Skeletal muscle tissue (tissue), 4 donors: ENCODE measurements around the gene HNF1B. TPM values are rescaled to one million over a fixed set of nuclear protein-coding genes. Genes with fewer than 3 reads are reported as not detected.
"Not testable (repeated sequence)": the region's sequence is repeated elsewhere in the genome, so short reads cannot be mapped to it uniquely, and the experiment has no call there.

Experiments used
- H3K27ac ChIP-seq: one replicate; pipeline ENCODE4 v1.7.0; 2013; ENCODE audit warnings: mild to moderate bottlenecking, low read depth, low read length, inconsistent platforms
- H3K27me3 ChIP-seq, 3 donors: one replicate each; pipeline ENCODE4 v1.7.0; 2013; ENCODE audit warnings: low read length in 3 of 3; ENCODE audit not compliant: control insufficient read depth in 3 of 3, insufficient read depth in 3 of 3
- H3K36me3 ChIP-seq, 3 donors: one replicate each; pipeline ENCODE4 v1.7.0; 2013; ENCODE audit warnings: low read length in 3 of 3; ENCODE audit not compliant: control insufficient read depth in 3 of 3, insufficient read depth in 3 of 3
- H3K4me1 ChIP-seq, 3 donors: one replicate each; pipeline ENCODE4 v1.7.0; 2013; ENCODE audit warnings: low read length in 3 of 3, mild to moderate bottlenecking in 3 of 3; ENCODE audit not compliant: control insufficient read depth in 3 of 3, insufficient read depth in 3 of 3
- H3K4me3 ChIP-seq, 3 donors: one replicate each; pipeline ENCODE4 v1.7.0; 2013; ENCODE audit warnings: low read length in 3 of 3
- H3K9ac ChIP-seq, 3 donors: one replicate each; pipeline ENCODE4 v1.7.0; 2013; ENCODE audit warnings: low read length in 3 of 3, mild to moderate bottlenecking in 3 of 3, moderate library complexity in 2 of 3, low read depth in 1 of 3
- H3K9me3 ChIP-seq, 3 donors: one replicate each; pipeline ENCODE4 v1.7.0; 2013; ENCODE audit warnings: low read length in 3 of 3; ENCODE audit not compliant: control insufficient read depth in 3 of 3
- total RNA-seq: library from RNA; depleted of rRNA; stranded (reverse); fragments of >200 nt; gene quantifications from one replicate; pipeline ENCODE4 v1.2.3, GENCODE V29; 2014
- donor health status: Osteomylitis.

The HNF1B gene
- not detected for total RNA-seq

- Histone ChIP-seq H3K9me3 (no peaks in the 10 kb centered on the region), H3K27me3 (peaks cover 77 to 83% (median 78%) of the 10 kb centered on the region in 3 donors), H3K36me3 (no peaks in the 10 kb centered on the region), H3K9ac (no peak within 1 kb of the TSS), H3K27ac (no peak within 1 kb of the TSS), H3K4me3 (peak within 1 kb of the TSS in 1 of 3 donors; percentile 27), H3K4me1 (peaks cover 18 to 24% (median 23%) of the 10 kb centered on the region in 3 donors)
These were observed at the start of gene HNF1B for GRCh38 chr17:37744961-37745800. TSS of gene HNF1B (minus strand) at chr17:37745059. CDS start at chr17:37744884, 175 bp downstream.

- no peak overlapping the region for H3K9ac ChIP-seq
- H3K36me3 ChIP-seq = no peaks in the 10 kb centered on the region
- H3K27ac ChIP-seq = no peak overlapping the region
- H3K9me3 ChIP-seq = no peaks in the 10 kb centered on the region
- no peaks in the 10 kb centered on the region for H3K4me1 ChIP-seq
- H3K4me3 ChIP-seq = no peak overlapping the region
- H3K27me3 ChIP-seq = peaks cover 29 to 37% (median 37%) of the 10 kb centered on the region in 3 donors
These were observed 47.9 kb upstream of the HNF1B start for GRCh38 chr17:37792787-37793186.

- Histone ChIP-seq H3K9me3 (no peaks in the 10 kb centered on the region), H3K27me3 (peaks cover 30 to 40% (median 34%) of the 10 kb centered on the region in 3 donors), H3K4me3 (no peak overlapping the region), H3K36me3 (no peaks in the 10 kb centered on the region), H3K9ac (no peak overlapping the region), H3K27ac (no peak overlapping the region), H3K4me1 (no peaks in the 10 kb centered on the region)
These were observed 46.9 kb upstream of the HNF1B start for GRCh38 chr17:37791447-37792399.

- Histone ChIP-seq H3K9ac (no peak overlapping the region), H3K36me3 (no peaks in the 10 kb centered on the region), H3K27ac (no peak overlapping the region), H3K4me3 (no peak overlapping the region), H3K27me3 (peaks cover 27 to 39% (median 32%) of the 10 kb centered on the region in 3 donors), H3K9me3 (no peaks in the 10 kb centered on the region), H3K4me1 (no peaks in the 10 kb centered on the region)
These were observed 45.1 kb upstream of the HNF1B start for GRCh38 chr17:37789771-37790541.

- no peaks in the 10 kb centered on the region for H3K4me1 ChIP-seq
- H3K4me3 ChIP-seq = no peak overlapping the region
- H3K9ac ChIP-seq = no peak overlapping the region
- H3K36me3 ChIP-seq = no peaks in the 10 kb centered on the region
- no peaks in the 10 kb centered on the region for H3K9me3 ChIP-seq
- H3K27me3 ChIP-seq = peaks cover 27 to 39% (median 32%) of the 10 kb centered on the region in 3 donors
- no peak overlapping the region for H3K27ac ChIP-seq
These were observed 44.2 kb upstream of the HNF1B start for GRCh38 chr17:37789021-37789565.

- no peaks in the 10 kb centered on the region for H3K4me1 ChIP-seq
- H3K27ac ChIP-seq = no peak overlapping the region
- H3K9ac ChIP-seq = no peak overlapping the region
- no peak overlapping the region for H3K4me3 ChIP-seq
- peaks cover 27 to 39% (median 32%) of the 10 kb centered on the region in 3 donors for H3K27me3 ChIP-seq
- H3K36me3 ChIP-seq = no peaks in the 10 kb centered on the region
- H3K9me3 ChIP-seq = no peaks in the 10 kb centered on the region
These were observed 43.7 kb upstream of the HNF1B start for GRCh38 chr17:37788526-37788925.

GRCh38 chr17:37787055-37787757 is 42.3 kb upstream of the HNF1B start:
- no peaks in the 10 kb centered on the region for H3K9me3 ChIP-seq
- H3K27ac ChIP-seq = no peak overlapping the region
- no peak overlapping the region for H3K4me3 ChIP-seq
- H3K36me3 ChIP-seq = no peaks in the 10 kb centered on the region
- H3K9ac ChIP-seq = no peak overlapping the region
- H3K27me3 ChIP-seq = peaks cover 25 to 39% (median 32%) of the 10 kb centered on the region in 3 donors
- H3K4me1 ChIP-seq = no peaks in the 10 kb centered on the region

GRCh38 chr17:37786481-37786880 is 41.6 kb upstream of the HNF1B start:
- no peak overlapping the region for H3K27ac ChIP-seq
- H3K4me3 ChIP-seq = no peak overlapping the region
- no peaks in the 10 kb centered on the region for H3K9me3 ChIP-seq
- H3K9ac ChIP-seq = no peak overlapping the region
- H3K4me1 ChIP-seq = no peaks in the 10 kb centered on the region
- H3K36me3 ChIP-seq = no peaks in the 10 kb centered on the region
- peaks cover 20 to 32% (median 25%) of the 10 kb centered on the region in 3 donors for H3K27me3 ChIP-seq

GRCh38 chr17:37782460-37782859 is 37.6 kb upstream of the HNF1B start:
- not testable (repeated sequence) for H3K27me3 ChIP-seq, H3K9ac ChIP-seq, H3K36me3 ChIP-seq, H3K27ac ChIP-seq, H3K4me1 ChIP-seq, H3K9me3 ChIP-seq, H3K4me3 ChIP-seq
